ENCODE data around the gene GPANK1. TPM values are rescaled to one million over a fixed set of nuclear protein-coding genes. Genes with fewer than 3 reads are reported as not detected.

GPANK1 gene
- total and polyA plus RNA-seq, 9 donors = 14.6 to 26.6 (median 17.7) TPM

GRCh38 chr6:31680226-31681134, 15.7 kb upstream of the GPANK1 start, which contains the start of gene LY6G5C:
LY6G5C (minus strand) TSS chr6:31681067; CDS start chr6:31680373, 694 bp downstream.
- H3K36me3 ChIP-seq = no peaks in the 10 kb centered on the region
- H3K27ac ChIP-seq = peak within 1 kb of the TSS; percentile 71 to 73
- intact Hi-C loops (cut with DNase I) = loop anchor here in 3 of 4 donors (5.0 to 10.0 kb wide), 2 partner anchors 152 to 184 kb away; partner anchors contain the start of gene NEU1 (in 2 of the 3)
- DNase-seq = peak; percentile 77 to 87 (median 83)
- H3K4me3 ChIP-seq = peak within 1 kb of the TSS; percentile 48
- H3K4me1 ChIP-seq (ENCODE audit: insufficient read depth) = peaks cover 3% of the 10 kb centered on the region
- no peak for TF ChIP-seq POLR2A (IDR thresholded peaks at IDR 0.05)
- TF ChIP-seq CTCF (IDR thresholded peaks at IDR 0.05) = peak in 2 of 3 donors; percentile 72 to 79
- 12% methylated on average over 17 of the region's 17 CpGs for WGBS, 3 donors
- H3K9me3 ChIP-seq = no peaks in the 10 kb centered on the region
- no peaks in the 10 kb centered on the region for H3K27me3 ChIP-seq

GRCh38 chr6:31677955-31678354, 13.2 kb upstream of the GPANK1 start:
- no peaks in the 10 kb centered on the region for H3K27me3 ChIP-seq
- no peaks in the 10 kb centered on the region for H3K36me3 ChIP-seq
- H3K4me1 ChIP-seq (ENCODE audit: insufficient read depth) = peaks cover 2% of the 10 kb centered on the region
- intact Hi-C loops (cut with DNase I) = loop anchor here in 1 of 4 donors (10.0 kb wide), 1 partner anchor 287 kb away; no protein-coding TSS in a partner anchor
- no peak overlapping the region for H3K27ac ChIP-seq
- no peak for DNase-seq
- TF ChIP-seq CTCF (IDR thresholded peaks at IDR 0.05) (no peak), POLR2A (IDR thresholded peaks at IDR 0.05) (no peak)
- no peak overlapping the region for H3K4me3 ChIP-seq
- no peaks in the 10 kb centered on the region for H3K9me3 ChIP-seq
- WGBS, 3 donors = 56 to 65% (median 62%) methylated on average over 8 of the region's 8 CpGs

- Histone ChIP-seq H3K9me3 (no peaks in the 10 kb centered on the region), H3K36me3 (no peaks in the 10 kb centered on the region), H3K4me3 (no peak overlapping the region), H3K4me1 (ENCODE audit: insufficient read depth) (peaks cover 2% of the 10 kb centered on the region), H3K27me3 (no peaks in the 10 kb centered on the region), H3K27ac (no peak overlapping the region)
- DNase-seq = no peak
- 58 to 69% (median 69%) methylated on average over 6 of the region's 6 CpGs for WGBS, 3 donors
- intact Hi-C loops (cut with DNase I) = loop anchor here in 1 of 4 donors (10.0 kb wide), 1 partner anchor 288 kb away; no protein-coding TSS in a partner anchor
- TF ChIP-seq CTCF (IDR thresholded peaks at IDR 0.05) (no peak), EP300 (IDR thresholded peaks at IDR 0.05) (no peak)
Observed at GRCh38 chr6:31676904-31677303, 12.1 kb upstream of the GPANK1 start.

GRCh38 chr6:31676322-31676903, 11.6 kb upstream of the GPANK1 start:
- WGBS, 3 donors = 80 to 85% (median 84%) methylated on average over 4 of the region's 4 CpGs
- H3K4me3 ChIP-seq = no peak overlapping the region

More at GRCh38 chr6:31676322-31676903, 11.6 kb upstream of the GPANK1 start:
- peaks cover under 1% of the 10 kb centered on the region for H3K4me1 ChIP-seq (ENCODE audit: insufficient read depth)
- no peaks in the 10 kb centered on the region for H3K36me3 ChIP-seq
- intact Hi-C loops (cut with DNase I) = loop anchor here in 1 of 4 donors (10.0 kb wide), 1 partner anchor 288 kb away; no protein-coding TSS in a partner anchor
- no peak for DNase-seq
- TF ChIP-seq CTCF (IDR thresholded peaks at IDR 0.05) (no peak), EP300 (IDR thresholded peaks at IDR 0.05) (no peak), POLR2A (IDR thresholded peaks at IDR 0.05) (no peak)
- H3K27ac ChIP-seq = no peak overlapping the region
- no peaks in the 10 kb centered on the region for H3K9me3 ChIP-seq
- no peaks in the 10 kb centered on the region for H3K27me3 ChIP-seq

Measured in ovary (tissue), 9 donors.